ENCODE data around the gene FGA. TPM values are rescaled to one million over a fixed set of nuclear protein-coding genes. Genes with fewer than 3 reads are reported as not detected.

FGA gene
- total and polyA plus RNA-seq, 5 donors from 2014 or later: not detected

- H3K36me3 Mint-ChIP-seq: no peaks in the 10 kb centered on the region
- peaks cover 0 to 2% (median 0%) of the 10 kb centered on the region in 7 donors for H3K9me3 Mint-ChIP-seq
- H3K4me3 Mint-ChIP-seq: no peak overlapping the region
- ATAC-seq (ENCODE audit: low read depth in 2 of 2) (no peak), DNase-seq (peak in 1 of 3 donors; percentile 41)
- H3K4me1 Mint-ChIP-seq: peaks cover 0 to 6% (median 0%) of the 10 kb centered on the region in 4 donors
- no peak overlapping the region for H3K4me3 ChIP-seq (ENCODE audit: low read depth, low read length)
- no peaks in the 10 kb centered on the region for H3K36me3 ChIP-seq (ENCODE audit: control insufficient read depth, insufficient read depth, low read length)
- H3K9me3 ChIP-seq (ENCODE audit: control insufficient read depth in 2 of 2, low read length in 2 of 2): no peaks in the 10 kb centered on the region
- H3K4me1 ChIP-seq (ENCODE audit: control insufficient read depth, insufficient read depth, low read length, poor library complexity, severe bottlenecking): no peaks in the 10 kb centered on the region
- peaks cover 9% of the 10 kb centered on the region for H3K27me3 ChIP-seq (ENCODE audit: control insufficient read depth, insufficient read depth, low read length)
- no peak overlapping the region for H3K27ac Mint-ChIP-seq
- peaks cover 21% of the 10 kb centered on the region for H3K27me3 Mint-ChIP-seq
- H3K27ac ChIP-seq (ENCODE audit: insufficient read depth, low read length, poor library complexity, severe bottlenecking): no peak overlapping the region
These were observed 30.8 kb downstream of the FGA start for GRCh38 chr4:154559494-154560418.

DNA sequence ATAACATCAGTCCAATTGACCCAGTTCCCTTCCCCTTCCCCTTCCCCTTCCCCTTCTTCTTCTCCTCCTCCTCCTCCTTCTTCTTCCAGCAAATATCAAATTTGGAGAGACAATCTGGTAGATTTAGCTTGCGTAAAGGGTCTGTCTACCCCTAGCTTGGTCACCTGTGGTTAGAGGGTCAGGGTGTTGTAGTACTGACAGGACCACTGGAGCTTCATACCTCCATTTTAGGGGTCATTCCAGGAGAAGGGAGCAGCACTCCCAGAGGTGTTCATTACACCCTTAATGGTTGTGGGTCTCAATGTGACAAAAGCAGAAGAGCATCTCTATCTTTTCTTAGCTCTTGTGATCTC lies 31.4 kb downstream of the FGA start:
- no peak for ATAC-seq (ENCODE audit: low read depth in 2 of 2)
- Mint-ChIP-seq H3K36me3 (no peaks in the 10 kb centered on the region), H3K4me3 (no peak overlapping the region), H3K9me3 (peaks cover 0 to 2% (median 0%) of the 10 kb centered on the region in 7 donors), H3K27ac (no peak overlapping the region), H3K4me1 (peaks cover 0 to 6% (median 0%) of the 10 kb centered on the region in 4 donors), H3K27me3 (peaks cover 21% of the 10 kb centered on the region)
- H3K4me3 ChIP-seq (ENCODE audit: low read depth, low read length): no peak overlapping the region
- no peaks in the 10 kb centered on the region for H3K9me3 ChIP-seq (ENCODE audit: control insufficient read depth in 2 of 2, low read length in 2 of 2)
- peaks cover 9% of the 10 kb centered on the region for H3K27me3 ChIP-seq (ENCODE audit: control insufficient read depth, insufficient read depth, low read length)
- H3K4me1 ChIP-seq (ENCODE audit: control insufficient read depth, insufficient read depth, low read length, poor library complexity, severe bottlenecking): no peaks in the 10 kb centered on the region
- no peak overlapping the region for H3K27ac ChIP-seq (ENCODE audit: insufficient read depth, low read length, poor library complexity, severe bottlenecking)
- no peak for DNase-seq
- H3K36me3 ChIP-seq (ENCODE audit: control insufficient read depth, insufficient read depth, low read length): no peaks in the 10 kb centered on the region

DNA sequence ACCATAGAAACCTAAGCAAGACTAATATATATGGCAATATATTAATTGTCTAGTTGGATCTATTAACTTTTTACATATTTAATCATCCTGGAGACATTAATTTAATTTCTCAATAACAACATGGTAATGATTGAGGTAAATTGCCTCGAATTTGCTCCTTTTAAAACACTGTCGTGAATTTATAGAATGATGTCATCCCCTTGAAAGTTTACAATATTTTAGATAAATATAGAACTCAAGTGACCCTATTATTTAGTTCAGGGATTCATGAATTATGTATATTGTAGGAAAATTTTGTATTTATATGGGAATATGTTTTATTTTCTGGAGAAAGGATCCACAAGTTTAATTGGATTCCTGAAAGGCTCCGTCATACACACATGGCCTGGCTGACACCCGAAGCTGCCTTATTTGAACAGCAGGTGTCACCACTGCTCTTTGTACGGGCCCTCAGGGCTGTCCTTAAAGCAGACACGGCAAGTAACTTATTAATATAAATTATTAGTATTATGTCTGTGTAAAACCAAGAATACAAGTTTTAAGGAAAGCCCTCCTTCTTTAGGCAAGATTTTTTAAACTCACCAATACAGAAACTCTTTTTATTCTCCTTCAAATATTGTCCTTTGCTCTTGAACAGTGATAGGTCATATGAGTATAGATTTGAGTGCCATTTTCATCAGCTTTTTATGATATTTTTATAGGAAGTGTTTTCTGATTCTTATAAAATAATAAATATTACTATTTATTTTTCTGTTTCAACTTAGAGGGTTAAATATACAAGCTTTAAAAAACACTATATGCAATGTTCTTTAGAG lies 38.5 kb downstream of the FGA start:
- Histone ChIP-seq H3K27me3 (ENCODE audit: control insufficient read depth, insufficient read depth, low read length) (no peaks in the 10 kb centered on the region), H3K9me3 (ENCODE audit: control insufficient read depth in 2 of 2, low read length in 2 of 2) (no peaks in the 10 kb centered on the region), H3K4me3 (ENCODE audit: low read depth, low read length) (no peak overlapping the region), H3K27ac (ENCODE audit: insufficient read depth, low read length, poor library complexity, severe bottlenecking) (no peak overlapping the region), H3K36me3 (ENCODE audit: control insufficient read depth, insufficient read depth, low read length) (peaks cover 7% of the 10 kb centered on the region), H3K4me1 (ENCODE audit: control insufficient read depth, insufficient read depth, low read length, poor library complexity, severe bottlenecking) (peaks cover 38% of the 10 kb centered on the region)
- H3K4me3 Mint-ChIP-seq: peak overlapping the region in 3 of 4 donors; percentile 30 to 80 (median 58)
- H3K9me3 Mint-ChIP-seq: peaks cover 0 to 2% (median 0%) of the 10 kb centered on the region in 7 donors
- DNase-seq: peak; percentile 58 to 81 (median 76)
- peak; percentile 46 to 56 for ATAC-seq (ENCODE audit: low read depth in 2 of 2)
- H3K4me1 Mint-ChIP-seq: peaks cover 11 to 39% (median 24%) of the 10 kb centered on the region in 4 donors
- peaks cover 6% of the 10 kb centered on the region for H3K36me3 Mint-ChIP-seq
- no peaks in the 10 kb centered on the region for H3K27me3 Mint-ChIP-seq
- H3K27ac Mint-ChIP-seq: no peak overlapping the region

DNA sequence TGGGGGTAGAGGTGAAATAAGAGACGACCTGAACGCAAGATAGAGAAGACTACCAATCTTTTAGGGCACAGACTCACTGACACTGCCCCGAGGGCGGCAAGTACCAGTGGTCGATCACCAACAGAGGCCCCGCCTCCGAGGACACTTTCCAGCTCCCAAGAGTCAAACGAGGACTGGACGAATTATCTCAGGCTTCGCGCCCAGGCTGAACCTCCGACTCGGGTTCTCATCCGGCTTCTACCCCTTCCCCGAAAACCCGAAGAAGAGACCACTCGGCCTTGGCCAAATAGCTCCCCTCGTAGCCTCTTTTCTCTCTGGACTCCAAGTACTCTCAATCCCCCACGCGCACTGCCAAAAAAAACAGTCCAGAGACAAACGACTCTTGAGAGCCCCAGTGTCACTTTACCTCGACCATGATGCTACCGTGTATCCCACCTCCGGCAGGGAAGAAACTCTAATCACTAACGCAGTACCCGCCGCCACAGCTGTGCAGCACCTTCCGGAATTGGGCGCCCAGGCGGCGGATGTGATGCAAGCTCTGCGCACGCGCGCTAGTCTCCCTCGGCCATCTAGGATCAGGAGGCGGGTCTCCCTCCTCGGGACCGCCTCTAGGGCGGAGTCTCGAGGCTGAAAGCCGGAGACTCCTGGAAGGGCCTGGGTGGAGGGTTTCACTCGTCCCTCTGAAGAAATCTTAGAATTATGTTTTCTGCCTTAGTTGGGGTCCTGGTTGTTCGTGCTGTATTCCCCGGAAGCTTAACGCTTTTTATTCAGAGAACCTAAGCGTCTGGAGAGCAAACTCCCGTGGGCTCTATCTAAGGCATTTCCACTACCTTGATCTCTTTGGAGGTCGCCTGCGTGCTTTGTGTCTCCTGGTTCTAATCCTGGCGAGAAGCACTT lies 40.4 kb downstream of the FGA start, which contains the start of gene PLRG1:
Gene PLRG1 (minus strand): TSS at position 507 of the 897 bp plus-strand sequence. CDS start 92 bp downstream, at position 415.
- Histone ChIP-seq H3K4me1 (ENCODE audit: control insufficient read depth, insufficient read depth, low read length, poor library complexity, severe bottlenecking) (peaks cover 38% of the 10 kb centered on the region), H3K27me3 (ENCODE audit: control insufficient read depth, insufficient read depth, low read length) (no peaks in the 10 kb centered on the region), H3K27ac (ENCODE audit: insufficient read depth, low read length, poor library complexity, severe bottlenecking) (peak within 1 kb of the TSS; percentile 66), H3K36me3 (ENCODE audit: control insufficient read depth, insufficient read depth, low read length) (peaks cover 25% of the 10 kb centered on the region), H3K4me3 (ENCODE audit: low read depth, low read length) (peak within 1 kb of the TSS; percentile 97), H3K9me3 (ENCODE audit: control insufficient read depth in 2 of 2, low read length in 2 of 2) (no peaks in the 10 kb centered on the region)
- DNase-seq (peak; percentile 93 to 97 (median 96)), ATAC-seq (ENCODE audit: low read depth in 2 of 2) (peak; percentile 98 to 99)
- peaks cover 6% of the 10 kb centered on the region for H3K36me3 Mint-ChIP-seq
- peak within 1 kb of the TSS; percentile 91 to 100 (median 98) for H3K4me3 Mint-ChIP-seq
- H3K27ac Mint-ChIP-seq: peak within 1 kb of the TSS; percentile 97 to 99 (median 97)
- no peaks in the 10 kb centered on the region for H3K27me3 Mint-ChIP-seq
- H3K9me3 Mint-ChIP-seq: peaks cover 0 to 1% (median 0%) of the 10 kb centered on the region in 7 donors
- peaks cover 11 to 39% (median 26%) of the 10 kb centered on the region in 4 donors for H3K4me1 Mint-ChIP-seq

GRCh38 chr4:154545689-154546088 lies 44.9 kb downstream of the FGA start:
- no peaks in the 10 kb centered on the region for H3K9me3 ChIP-seq (ENCODE audit: control insufficient read depth in 2 of 2, low read length in 2 of 2)
- Mint-ChIP-seq H3K27ac (no peak overlapping the region), H3K4me1 (peaks cover 11 to 36% (median 26%) of the 10 kb centered on the region in 4 donors), H3K36me3 (peaks cover 37% of the 10 kb centered on the region), H3K9me3 (peaks cover 0 to 1% (median 0%) of the 10 kb centered on the region in 7 donors), H3K27me3 (no peaks in the 10 kb centered on the region), H3K4me3 (no peak overlapping the region)
- H3K27ac ChIP-seq (ENCODE audit: insufficient read depth, low read length, poor library complexity, severe bottlenecking): no peak overlapping the region
- ATAC-seq (ENCODE audit: low read depth in 2 of 2): no peak
- peaks cover 69% of the 10 kb centered on the region for H3K36me3 ChIP-seq (ENCODE audit: control insufficient read depth, insufficient read depth, low read length)
- DNase-seq: no peak
- H3K4me1 ChIP-seq (ENCODE audit: control insufficient read depth, insufficient read depth, low read length, poor library complexity, severe bottlenecking): peaks cover 30% of the 10 kb centered on the region
- no peak overlapping the region for H3K4me3 ChIP-seq (ENCODE audit: low read depth, low read length)
- H3K27me3 ChIP-seq (ENCODE audit: control insufficient read depth, insufficient read depth, low read length): no peaks in the 10 kb centered on the region

GRCh38 chr4:154542271-154542879 lies 48.2 kb downstream of the FGA start:
- H3K36me3 ChIP-seq (ENCODE audit: control insufficient read depth, insufficient read depth, low read length): peaks cover 98% of the 10 kb centered on the region
- H3K4me1 Mint-ChIP-seq: peaks cover 0 to 10% (median 6%) of the 10 kb centered on the region in 4 donors
- ATAC-seq (ENCODE audit: low read depth in 2 of 2) (no peak), DNase-seq (no peak)
- H3K9me3 ChIP-seq (ENCODE audit: control insufficient read depth in 2 of 2, low read length in 2 of 2): no peaks in the 10 kb centered on the region
- H3K27ac Mint-ChIP-seq: no peak overlapping the region
- no peaks in the 10 kb centered on the region for H3K9me3 Mint-ChIP-seq
- no peaks in the 10 kb centered on the region for H3K4me1 ChIP-seq (ENCODE audit: control insufficient read depth, insufficient read depth, low read length, poor library complexity, severe bottlenecking)
- no peak overlapping the region for H3K4me3 Mint-ChIP-seq
- peaks cover 50% of the 10 kb centered on the region for H3K36me3 Mint-ChIP-seq
- no peak overlapping the region for H3K4me3 ChIP-seq (ENCODE audit: low read depth, low read length)
- no peaks in the 10 kb centered on the region for H3K27me3 Mint-ChIP-seq
- no peaks in the 10 kb centered on the region for H3K27me3 ChIP-seq (ENCODE audit: control insufficient read depth, insufficient read depth, low read length)
- H3K27ac ChIP-seq (ENCODE audit: insufficient read depth, low read length, poor library complexity, severe bottlenecking): no peak overlapping the region
